Subcutaneous adipose tissue (tissue), 4 donors: ENCODE data around the gene CNTNAP5. TPM values are rescaled to one million over a fixed set of nuclear protein-coding genes. Genes with fewer than 3 reads are reported as not detected.

Experiments
- total RNA-seq, 4 donors: library from RNA; depleted of rRNA; stranded (reverse); fragments of >200 nt; gene quantifications; one replicate each; pipeline ENCODE4 v1.1.0, GENCODE V29; 2016
- TF ChIP-seq, protein P1 (sequence below): fragments of 450-650 bp; IDR thresholded peaks from one replicate; pipeline ENCODE4 v1.5.1; 2016; ENCODE audit warnings: low read depth, mild to moderate bottlenecking, control low read depth, antibody characterized with exemption, moderate library complexity

CNTNAP5 gene
- total RNA-seq, 4 donors from 2014 or later = not detected

DNA sequence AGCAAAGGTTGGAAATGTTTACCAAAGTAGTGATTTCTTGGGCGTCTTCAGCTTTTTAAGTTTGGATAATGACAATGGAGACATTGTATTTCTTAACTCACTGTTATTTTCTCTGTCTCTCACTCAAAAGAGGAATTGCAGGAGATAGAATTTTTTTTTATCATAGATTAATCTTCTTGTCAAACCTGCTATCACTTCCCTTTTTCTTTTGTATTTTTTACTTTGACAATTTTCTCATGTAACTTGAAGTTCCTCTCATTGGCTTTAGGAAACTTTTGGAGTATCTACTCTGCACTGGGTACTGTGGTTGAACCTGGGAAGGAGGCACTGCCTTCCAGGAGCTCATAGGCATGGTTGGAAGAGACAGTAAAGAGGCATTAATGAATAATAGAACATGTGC is 489.1 kb downstream of the CNTNAP5 start:
- TF ChIP-seq, protein P1, sequence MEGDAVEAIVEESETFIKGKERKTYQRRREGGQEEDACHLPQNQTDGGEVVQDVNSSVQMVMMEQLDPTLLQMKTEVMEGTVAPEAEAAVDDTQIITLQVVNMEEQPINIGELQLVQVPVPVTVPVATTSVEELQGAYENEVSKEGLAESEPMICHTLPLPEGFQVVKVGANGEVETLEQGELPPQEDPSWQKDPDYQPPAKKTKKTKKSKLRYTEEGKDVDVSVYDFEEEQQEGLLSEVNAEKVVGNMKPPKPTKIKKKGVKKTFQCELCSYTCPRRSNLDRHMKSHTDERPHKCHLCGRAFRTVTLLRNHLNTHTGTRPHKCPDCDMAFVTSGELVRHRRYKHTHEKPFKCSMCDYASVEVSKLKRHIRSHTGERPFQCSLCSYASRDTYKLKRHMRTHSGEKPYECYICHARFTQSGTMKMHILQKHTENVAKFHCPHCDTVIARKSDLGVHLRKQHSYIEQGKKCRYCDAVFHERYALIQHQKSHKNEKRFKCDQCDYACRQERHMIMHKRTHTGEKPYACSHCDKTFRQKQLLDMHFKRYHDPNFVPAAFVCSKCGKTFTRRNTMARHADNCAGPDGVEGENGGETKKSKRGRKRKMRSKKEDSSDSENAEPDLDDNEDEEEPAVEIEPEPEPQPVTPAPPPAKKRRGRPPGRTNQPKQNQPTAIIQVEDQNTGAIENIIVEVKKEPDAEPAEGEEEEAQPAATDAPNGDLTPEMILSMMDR = no peak

DNA sequence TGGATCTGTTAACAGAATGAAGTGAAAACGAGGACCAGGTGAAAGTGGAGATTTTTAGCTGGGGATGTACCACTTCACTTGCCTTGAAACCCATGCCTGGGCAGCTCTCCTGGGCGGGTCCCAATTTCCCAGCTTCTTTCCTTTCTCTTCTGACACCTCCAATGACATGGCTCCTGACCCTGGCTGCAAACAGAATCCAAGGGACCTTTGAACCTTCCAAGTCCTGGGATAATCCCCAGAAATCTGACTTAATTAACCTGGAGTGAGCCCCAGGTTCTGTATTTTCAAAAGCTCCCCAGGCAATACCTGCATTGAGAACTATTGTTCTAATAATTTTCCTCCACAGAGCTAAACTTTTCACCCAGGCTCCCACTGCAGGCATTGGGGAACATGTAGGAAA is 495.9 kb downstream of the CNTNAP5 start:
- TF ChIP-seq, protein P1 = no peak

DNA sequence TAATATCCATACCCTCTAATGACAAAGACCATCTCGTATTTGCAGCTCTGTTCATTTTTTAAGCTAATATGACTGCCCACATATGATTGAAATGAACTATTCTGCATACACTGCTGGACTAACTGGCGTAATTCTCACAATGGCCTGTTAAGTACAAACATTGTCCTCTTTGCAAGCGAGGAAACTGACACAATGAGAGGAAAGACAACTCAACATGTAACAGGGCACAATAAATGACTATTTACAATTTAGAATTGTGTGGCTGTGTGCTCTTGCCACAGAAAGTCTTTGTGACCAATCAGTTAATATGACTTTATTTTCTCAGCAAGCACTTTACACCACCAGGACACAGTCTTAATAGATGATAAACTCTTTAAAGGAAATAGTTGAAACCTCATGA is 498.0 kb downstream of the CNTNAP5 start:
- TF ChIP-seq, protein P1 = no peak

DNA sequence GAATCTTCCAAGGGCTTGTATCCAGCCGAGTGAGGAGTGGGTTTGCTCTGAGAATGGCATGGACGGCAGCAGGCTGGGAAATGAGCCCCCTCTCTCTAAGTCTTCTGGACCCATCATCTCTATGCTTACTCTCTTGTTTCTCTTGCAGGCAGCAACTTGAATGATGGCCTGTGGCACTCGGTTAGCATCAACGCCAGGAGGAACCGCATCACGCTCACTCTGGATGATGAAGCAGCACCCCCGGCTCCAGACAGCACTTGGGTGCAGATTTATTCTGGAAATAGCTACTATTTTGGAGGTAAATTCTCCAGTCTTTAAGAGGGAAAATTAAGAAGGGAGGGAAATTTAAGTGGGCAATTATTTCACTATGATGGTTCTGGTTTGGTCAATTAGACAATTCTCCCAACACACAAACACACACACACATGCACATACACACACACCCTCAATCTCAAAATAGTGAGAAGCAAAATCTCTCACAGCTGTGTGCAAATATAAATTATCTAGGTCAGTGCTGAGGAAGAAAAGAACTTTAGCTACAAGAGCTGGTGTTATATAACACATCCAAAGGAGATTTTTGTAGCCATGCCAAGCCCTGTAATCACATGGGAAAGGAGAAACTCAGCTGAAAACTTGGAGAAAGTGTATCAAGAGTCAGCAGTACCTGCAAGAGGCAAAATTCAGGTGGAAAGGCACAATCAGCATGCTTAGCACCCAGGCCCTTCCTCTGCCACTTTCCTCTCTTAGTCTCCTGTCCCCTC is 499.2 kb downstream of the CNTNAP5 start:
- TF ChIP-seq, protein P1 = no peak

DNA sequence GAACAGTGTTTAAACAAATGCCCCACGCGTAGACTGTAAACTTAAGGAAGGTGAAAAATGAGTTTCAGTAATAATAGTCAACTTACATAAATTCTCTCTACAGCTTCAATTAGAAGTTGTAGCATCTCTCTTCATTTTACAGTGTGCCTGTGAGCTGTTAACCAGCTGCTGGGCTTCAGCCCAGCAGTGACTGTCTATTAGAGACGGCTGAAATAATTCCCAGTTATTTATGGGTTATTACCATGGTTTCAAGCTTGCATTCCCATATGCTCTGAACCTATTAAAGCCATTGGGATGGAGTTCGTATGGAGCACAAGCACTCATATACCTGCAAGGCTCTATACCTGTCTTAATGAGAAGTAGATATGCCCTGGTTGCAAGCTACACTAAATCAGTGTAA is 501.1 kb downstream of the CNTNAP5 start:
- TF ChIP-seq, protein P1 = no peak

DNA sequence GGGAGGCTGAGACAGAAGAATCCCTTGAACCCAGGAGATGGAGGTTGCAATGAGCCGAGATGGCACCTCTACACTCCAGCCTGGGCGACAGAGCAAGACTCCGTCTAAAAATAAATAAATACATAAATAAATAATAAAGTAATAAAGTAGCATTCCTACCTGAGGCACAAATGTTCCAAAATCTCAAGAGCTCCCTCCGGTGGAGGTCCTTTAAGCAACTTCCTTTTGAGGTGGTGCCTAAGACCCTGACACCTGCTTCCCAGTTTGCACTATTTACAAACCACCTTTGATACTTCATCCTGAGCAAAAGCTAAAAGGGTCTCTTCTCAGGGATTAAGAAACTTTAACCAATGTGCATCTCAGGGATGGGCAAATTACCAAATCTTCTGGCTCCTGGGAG is 505.1 kb downstream of the CNTNAP5 start:
- TF ChIP-seq, protein P1 = no peak

DNA sequence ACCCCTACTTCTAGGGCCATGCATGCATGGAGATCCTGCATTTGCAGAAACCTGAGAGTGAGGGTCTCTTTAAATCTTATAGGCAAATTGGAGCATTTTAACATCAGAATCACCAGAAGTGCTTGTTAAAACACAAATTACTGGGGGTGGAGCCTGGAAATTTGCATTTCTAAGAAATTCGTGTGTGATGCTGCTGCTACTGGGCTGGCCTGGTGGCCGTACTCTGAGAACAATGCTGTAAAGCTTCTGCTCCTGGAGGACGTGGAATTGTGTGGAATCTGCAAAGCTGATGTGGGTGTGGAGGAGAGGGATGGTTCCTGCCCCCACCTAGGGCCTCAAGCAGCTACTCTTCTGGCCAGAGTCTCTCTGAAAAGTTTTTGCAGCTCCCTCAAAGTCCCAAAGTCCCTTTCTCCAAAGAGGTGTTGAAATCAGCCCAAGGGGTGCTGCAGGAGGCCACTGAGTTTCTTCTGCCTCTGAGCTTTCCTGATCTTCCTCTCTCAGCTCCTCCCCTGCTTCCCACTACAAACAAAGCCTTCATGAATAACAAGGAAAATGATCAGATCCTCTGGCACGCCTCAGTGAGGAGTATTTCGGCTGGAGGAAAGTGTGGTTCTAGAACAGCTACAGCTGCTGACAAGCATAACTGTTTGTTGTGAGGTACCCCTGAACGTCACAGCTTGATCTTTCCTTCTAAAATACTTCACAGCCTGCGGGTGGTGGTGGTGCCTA is 508.3 kb downstream of the CNTNAP5 start:
- TF ChIP-seq, protein P1 = no peak
